GM10248 (cell line): Measurements from ENCODE around the gene RNF149.

Source experiments
- CTCF ChIA-PET: fragments of 300-600 bp; sonication (Branson Sonifier 250); formaldehyde crosslinking; extraction: SDS; loops from one replicate; lab custom pipeline; 2021; ENCODE audit warnings: antibody characterized with exemption; lab: Yijun Ruan, JAX
- POLR2A ChIA-PET: fragments of 350-650 bp; sonication (Branson Sonifier 250); formaldehyde crosslinking; extraction: SDS; loops from one replicate; lab custom pipeline; 2020; ENCODE audit warnings: antibody characterized with exemption; lab: Yijun Ruan, JAX
- DNase-seq: peaks from one replicate; pipeline ENCODE4 v3.0.0; 2012; ENCODE audit errors: extremely low spot score
- CTCF ChIP-seq: IDR thresholded peaks from 2 replicates; pipeline ENCODE4 v1.5.1; 2012; ENCODE audit warnings: mild to moderate bottlenecking, low read depth; ENCODE audit errors: extremely low read depth, missing control alignments, control extremely low read depth

The RNF149 gene

DNA sequence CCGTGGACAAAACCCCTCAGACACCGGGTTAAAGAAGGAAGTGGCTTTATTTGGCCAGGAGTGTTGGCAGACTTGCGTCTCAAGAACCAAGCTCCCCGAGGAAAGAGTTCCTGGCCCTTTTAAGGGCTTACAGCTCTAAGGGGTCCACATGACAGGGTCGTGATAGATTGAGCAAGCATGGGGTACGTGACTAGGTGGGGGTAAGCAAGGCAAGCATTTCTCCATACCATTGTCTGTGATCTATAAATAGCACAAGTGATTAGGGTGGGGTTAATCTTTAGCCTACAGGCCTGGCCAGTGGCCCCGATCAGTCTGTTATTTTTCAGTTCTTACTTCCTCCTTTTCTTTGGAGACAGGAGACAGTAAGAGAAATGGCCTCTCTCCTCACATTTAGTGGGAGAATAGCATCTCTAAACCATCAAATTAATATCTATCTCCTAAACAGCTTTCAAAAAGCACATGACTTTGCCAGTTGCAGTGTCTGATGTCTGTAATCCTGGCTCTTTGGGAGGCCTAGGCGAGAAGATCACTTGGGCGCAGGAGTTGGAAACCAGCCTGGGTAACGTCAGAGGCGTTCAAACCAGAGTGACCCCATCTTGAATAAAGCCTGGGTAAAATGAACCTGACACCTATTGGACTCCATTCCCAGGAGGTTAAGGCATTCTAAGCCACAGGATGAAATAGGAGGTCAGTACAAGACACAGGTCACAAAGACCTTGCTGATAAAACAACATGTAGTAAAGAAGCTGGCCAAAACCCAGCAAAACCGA lies 74.1 kb downstream of the RNF149 start:
- DNase-seq: no peak
- TF ChIP-seq CTCF: no peak
- ChIA-PET POLR2A (no interaction called here), CTCF (no interaction called here)

DNA sequence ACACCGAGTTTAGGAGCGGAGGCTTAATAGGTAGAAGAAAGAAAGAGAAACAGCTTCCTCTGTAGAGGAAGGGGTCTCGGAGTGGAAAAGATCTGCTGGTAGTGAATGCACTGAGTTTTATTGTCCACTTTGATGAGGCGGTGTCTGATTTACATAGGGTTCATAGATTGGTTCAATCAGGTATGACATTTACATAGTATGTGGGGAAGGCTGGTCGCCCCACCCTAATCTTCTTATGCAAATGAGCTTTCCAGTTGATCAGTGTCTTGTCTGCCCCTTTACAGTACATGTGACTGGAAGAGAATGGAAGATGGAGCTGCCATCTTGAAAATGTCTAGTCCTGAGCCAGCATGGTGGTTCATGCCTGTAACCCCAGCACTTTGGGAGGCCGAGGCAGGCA lies 75.7 kb downstream of the RNF149 start:
- POLR2A ChIA-PET: no interaction called here
- no peak for DNase-seq
- CTCF ChIA-PET: interaction anchor here (1.0 to 3.0 kb wide), 5 partner anchors 7 to 220 kb away, joined by 3 to 12 read pairs (median 4); partner anchors contain the start of gene CNOT11
- TF ChIP-seq CTCF: no peak

- POLR2A ChIA-PET: interaction anchor here (0.6 kb wide), 1 partner anchor 27 kb away, joined by 5 read pairs; no protein-coding TSS in a partner anchor
- TF ChIP-seq CTCF: no peak
- DNase-seq: no peak
- CTCF ChIA-PET: interaction anchor here (1.0 to 3.0 kb wide), 6 partner anchors 8 to 220 kb away, joined by 3 to 12 read pairs (median 4); partner anchors contain the start of gene CNOT11
Observed at GRCh38 chr2:101231937-101232730, 76.4 kb downstream of the RNF149 start.

DNA sequence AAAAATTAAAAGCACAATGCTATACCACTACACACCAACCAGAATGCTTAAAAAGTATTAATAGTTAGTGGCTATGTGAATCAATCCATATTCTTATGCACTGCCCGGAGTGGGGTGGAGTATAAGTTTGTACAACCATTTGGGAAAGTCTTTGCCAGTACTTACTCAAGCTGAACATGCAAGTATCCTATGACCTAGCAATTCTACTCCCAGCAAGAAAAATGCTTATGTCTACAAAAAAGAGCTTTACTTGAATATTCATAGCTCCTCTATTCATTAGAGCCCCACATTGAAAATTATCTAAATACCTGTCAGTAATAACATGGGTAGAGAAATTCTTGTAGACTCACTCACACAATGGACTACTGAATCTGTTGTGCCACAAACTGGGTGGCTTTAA lies 77.3 kb downstream of the RNF149 start:
- CTCF ChIA-PET: interaction anchor here (1.5 to 3.0 kb wide), 3 partner anchors 9 to 28 kb away, joined by 3 to 12 read pairs (median 10); no protein-coding TSS in a partner anchor
- no peak for TF ChIP-seq CTCF
- POLR2A ChIA-PET: no interaction called here
- DNase-seq: no peak

DNA sequence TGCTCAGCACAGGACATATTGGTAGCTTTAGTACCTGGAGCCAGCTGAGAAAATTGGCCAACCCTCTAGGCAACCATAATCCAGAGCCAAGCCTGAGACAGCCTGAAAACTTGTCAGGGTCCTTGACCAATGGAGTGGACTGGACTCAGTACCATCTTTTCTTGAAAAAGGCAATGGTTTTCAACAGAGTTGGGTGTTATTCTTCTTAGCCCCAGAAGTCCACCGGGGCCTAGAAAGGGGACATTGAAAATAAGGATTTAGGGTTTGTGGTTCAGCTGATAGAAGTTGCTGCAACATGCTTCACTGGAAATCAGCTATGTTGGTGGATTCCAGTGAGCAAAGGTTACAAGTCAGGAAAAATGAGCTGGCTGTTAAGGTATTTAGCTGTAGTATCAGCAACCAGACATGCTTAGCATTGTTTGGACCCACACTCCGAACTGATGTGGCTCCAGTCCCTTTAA lies 77.9 kb downstream of the RNF149 start:
- no peak for TF ChIP-seq CTCF
- CTCF ChIA-PET: interaction anchor here (0.7 to 3.0 kb wide), 5 partner anchors 8 to 201 kb away, joined by 3 to 12 read pairs (median 3); no protein-coding TSS in a partner anchor
- POLR2A ChIA-PET: no interaction called here
- DNase-seq: no peak
